ENCODE results near the gene JAKMIP2. TPM values are rescaled to one million over a fixed set of nuclear protein-coding genes. Genes with fewer than 3 reads are reported as not detected.

JAKMIP2 gene
- total RNA-seq, 1 donor from 2014 or later: 6.0 TPM

DNA sequence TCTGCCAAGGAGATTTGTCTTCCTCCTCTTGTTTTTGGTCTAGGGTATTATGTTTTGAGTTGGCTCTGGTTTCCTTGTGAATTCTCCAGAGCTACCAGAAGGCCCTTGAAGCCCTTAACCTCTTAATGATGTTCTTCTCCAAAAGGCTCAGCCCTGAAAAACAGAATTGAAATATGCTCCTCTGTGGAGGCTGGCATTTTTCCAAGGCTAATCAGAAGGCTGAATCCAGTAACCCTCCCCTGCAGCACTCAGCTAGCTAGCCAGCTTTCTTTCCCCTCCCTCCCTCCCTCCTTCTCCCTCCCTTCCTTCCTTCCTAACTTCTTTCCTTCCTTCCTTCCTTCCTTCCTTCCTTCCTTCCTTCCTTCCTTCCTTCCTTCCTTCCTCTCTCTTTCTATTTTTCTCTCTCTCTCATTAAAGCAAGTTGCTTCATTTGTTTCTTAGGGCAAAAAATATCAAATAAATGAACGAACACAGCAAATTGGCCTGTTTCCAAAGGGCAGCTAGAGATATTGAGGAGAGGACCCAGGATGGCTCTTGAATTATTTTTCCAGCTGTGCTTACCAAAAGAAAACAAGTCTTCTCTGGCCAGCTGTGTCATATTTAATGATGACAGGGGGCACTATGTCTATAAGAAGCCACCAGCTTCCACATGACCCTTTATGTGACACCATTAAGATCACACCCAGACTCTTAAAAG lies 38.7 kb downstream of the JAKMIP2 start:
- Mint-ChIP-seq H3K4me3 (ENCODE audit: low read depth) (no peak overlapping the region), H3K27me3 (no peaks in the 10 kb centered on the region), H3K36me3 (ENCODE audit: insufficient read depth) (no peaks in the 10 kb centered on the region), H3K9me3 (ENCODE audit: low read depth) (no peaks in the 10 kb centered on the region), H3K27ac (no peak overlapping the region), H3K4me1 (ENCODE audit: low read depth) (peaks cover 7% of the 10 kb centered on the region)
- TF ChIP-seq, protein P1, sequence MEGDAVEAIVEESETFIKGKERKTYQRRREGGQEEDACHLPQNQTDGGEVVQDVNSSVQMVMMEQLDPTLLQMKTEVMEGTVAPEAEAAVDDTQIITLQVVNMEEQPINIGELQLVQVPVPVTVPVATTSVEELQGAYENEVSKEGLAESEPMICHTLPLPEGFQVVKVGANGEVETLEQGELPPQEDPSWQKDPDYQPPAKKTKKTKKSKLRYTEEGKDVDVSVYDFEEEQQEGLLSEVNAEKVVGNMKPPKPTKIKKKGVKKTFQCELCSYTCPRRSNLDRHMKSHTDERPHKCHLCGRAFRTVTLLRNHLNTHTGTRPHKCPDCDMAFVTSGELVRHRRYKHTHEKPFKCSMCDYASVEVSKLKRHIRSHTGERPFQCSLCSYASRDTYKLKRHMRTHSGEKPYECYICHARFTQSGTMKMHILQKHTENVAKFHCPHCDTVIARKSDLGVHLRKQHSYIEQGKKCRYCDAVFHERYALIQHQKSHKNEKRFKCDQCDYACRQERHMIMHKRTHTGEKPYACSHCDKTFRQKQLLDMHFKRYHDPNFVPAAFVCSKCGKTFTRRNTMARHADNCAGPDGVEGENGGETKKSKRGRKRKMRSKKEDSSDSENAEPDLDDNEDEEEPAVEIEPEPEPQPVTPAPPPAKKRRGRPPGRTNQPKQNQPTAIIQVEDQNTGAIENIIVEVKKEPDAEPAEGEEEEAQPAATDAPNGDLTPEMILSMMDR (IDR thresholded peaks at IDR 0.05; ENCODE audit: unreplicated experiment): no peak
- DNase-seq (ENCODE audit: low spot score, unreplicated experiment): no peak

DNA sequence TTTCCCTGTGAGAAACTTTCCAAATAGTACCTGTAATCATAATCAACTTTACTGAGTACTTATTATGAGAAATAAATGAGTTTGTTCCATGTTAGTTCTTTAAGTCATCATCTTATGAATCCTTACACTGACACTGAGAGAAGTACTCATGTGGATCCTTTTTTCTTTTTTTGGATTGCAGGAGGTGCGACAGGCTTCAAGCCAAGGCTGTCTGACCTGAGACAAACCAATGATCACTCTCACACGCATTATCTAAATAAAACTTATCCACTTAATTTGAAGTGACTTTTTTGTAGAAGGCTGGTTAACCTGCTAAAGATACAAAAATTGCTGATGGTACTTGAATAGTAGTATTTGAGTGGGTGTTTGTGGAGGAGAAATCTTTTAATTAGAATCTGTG lies 39.5 kb downstream of the JAKMIP2 start:
- Mint-ChIP-seq H3K27ac (no peak overlapping the region), H3K4me1 (ENCODE audit: low read depth) (peaks cover 9% of the 10 kb centered on the region), H3K4me3 (ENCODE audit: low read depth) (no peak overlapping the region), H3K36me3 (ENCODE audit: insufficient read depth) (no peaks in the 10 kb centered on the region), H3K9me3 (ENCODE audit: low read depth) (no peaks in the 10 kb centered on the region), H3K27me3 (no peaks in the 10 kb centered on the region)
- TF ChIP-seq, protein P1 (IDR thresholded peaks at IDR 0.05; ENCODE audit: unreplicated experiment): no peak
- DNase-seq (ENCODE audit: low spot score, unreplicated experiment): no peak

DNA sequence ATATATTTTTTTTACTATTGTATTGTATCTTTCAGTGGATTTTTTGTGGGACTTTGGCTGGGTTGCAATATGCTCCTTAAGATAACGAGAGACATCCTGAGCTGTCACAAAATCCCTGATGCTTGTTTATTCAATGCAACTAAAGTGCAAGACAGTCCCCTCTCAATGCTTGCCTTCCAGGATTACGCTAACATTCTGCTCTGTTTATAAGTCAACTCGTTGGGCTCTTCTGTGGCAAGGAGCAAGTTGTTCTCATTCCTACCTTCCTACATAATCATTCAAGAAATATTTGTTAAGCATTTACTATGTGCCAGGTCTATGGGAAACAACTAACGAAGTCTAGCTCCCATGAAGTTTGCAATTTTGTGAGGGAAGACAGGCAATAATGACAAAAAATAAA lies 40.4 kb downstream of the JAKMIP2 start:
- Mint-ChIP-seq H3K4me3 (ENCODE audit: low read depth) (no peak overlapping the region), H3K36me3 (ENCODE audit: insufficient read depth) (no peaks in the 10 kb centered on the region), H3K27ac (no peak overlapping the region), H3K9me3 (ENCODE audit: low read depth) (no peaks in the 10 kb centered on the region), H3K4me1 (ENCODE audit: low read depth) (peaks cover 8% of the 10 kb centered on the region), H3K27me3 (no peaks in the 10 kb centered on the region)
- DNase-seq (ENCODE audit: low spot score, unreplicated experiment): no peak
- TF ChIP-seq, protein P1 (IDR thresholded peaks at IDR 0.05; ENCODE audit: unreplicated experiment): no peak

DNA sequence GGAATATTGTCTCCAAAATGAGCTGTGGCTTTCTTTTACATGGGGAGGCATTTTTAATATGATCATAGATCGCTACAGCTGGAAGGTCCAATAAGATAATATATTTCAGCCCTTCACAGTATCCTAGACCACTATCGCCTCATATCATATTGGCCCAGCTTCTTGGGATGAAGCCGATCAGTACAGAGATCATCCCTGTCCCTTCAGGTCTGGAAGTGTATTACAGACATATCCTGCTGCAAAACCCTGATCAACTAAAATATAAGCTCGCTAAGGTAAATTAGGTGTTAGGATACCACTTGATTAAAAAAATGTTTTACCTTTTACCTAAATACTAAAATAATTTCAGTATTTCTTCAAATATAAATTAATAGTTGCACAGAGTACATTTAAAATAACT lies 41.7 kb downstream of the JAKMIP2 start:
- TF ChIP-seq, protein P1 (IDR thresholded peaks at IDR 0.05; ENCODE audit: unreplicated experiment): no peak
- no peak overlapping the region for H3K27ac Mint-ChIP-seq
- no peaks in the 10 kb centered on the region for H3K9me3 Mint-ChIP-seq (ENCODE audit: low read depth)
- DNase-seq (ENCODE audit: low spot score, unreplicated experiment): no peak
- H3K27me3 Mint-ChIP-seq: no peaks in the 10 kb centered on the region
- H3K36me3 Mint-ChIP-seq (ENCODE audit: insufficient read depth): no peaks in the 10 kb centered on the region
- peaks cover 9% of the 10 kb centered on the region for H3K4me1 Mint-ChIP-seq (ENCODE audit: low read depth)
- H3K4me3 Mint-ChIP-seq (ENCODE audit: low read depth): no peak overlapping the region

DNA sequence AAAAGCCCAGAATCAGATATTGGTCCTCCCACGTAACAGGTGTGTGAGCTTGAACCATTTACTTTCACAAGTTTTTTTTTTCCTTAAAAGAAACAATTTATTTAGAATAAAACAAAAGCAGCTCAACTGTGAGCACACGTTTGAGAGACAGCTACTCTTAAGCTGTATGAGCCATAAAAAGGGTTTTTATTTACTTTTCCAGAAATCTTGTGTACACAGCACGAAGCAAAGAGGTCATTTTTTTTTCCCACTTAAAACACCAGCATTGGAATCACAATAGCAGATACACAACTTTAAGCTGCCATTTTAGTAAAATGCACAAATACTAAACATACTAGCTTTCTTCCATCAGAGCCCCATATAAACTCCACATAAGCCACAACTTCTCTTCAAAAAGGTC lies 44.6 kb downstream of the JAKMIP2 start:
- H3K27ac Mint-ChIP-seq: no peak overlapping the region
- no peak for DNase-seq (ENCODE audit: low spot score, unreplicated experiment)
- no peaks in the 10 kb centered on the region for H3K36me3 Mint-ChIP-seq (ENCODE audit: insufficient read depth)
- H3K4me3 Mint-ChIP-seq (ENCODE audit: low read depth): no peak overlapping the region
- peaks cover 5% of the 10 kb centered on the region for H3K9me3 Mint-ChIP-seq (ENCODE audit: low read depth)
- TF ChIP-seq, protein P1 (IDR thresholded peaks at IDR 0.05; ENCODE audit: unreplicated experiment): no peak
- peaks cover 18% of the 10 kb centered on the region for H3K4me1 Mint-ChIP-seq (ENCODE audit: low read depth)
- no peaks in the 10 kb centered on the region for H3K27me3 Mint-ChIP-seq

All from progenitor cell of endocrine pancreas (in vitro differentiated cells).